HG02870 (cell line): ENCODE data around the gene GIMAP4.
"Not testable (repeated sequence)": the region's sequence is repeated elsewhere in the genome, so short reads cannot be mapped to it uniquely, and the experiment has no call there.

Experiments
- ATAC-seq: cut with Tn5 transposase; IDR thresholded peaks from one replicate; pipeline ENCODE4 v1.9.1; 2021; ENCODE audit warnings: mild to moderate bottlenecking, moderate library complexity; ENCODE audit not compliant: unreplicated experiment

GIMAP4 gene

DNA sequence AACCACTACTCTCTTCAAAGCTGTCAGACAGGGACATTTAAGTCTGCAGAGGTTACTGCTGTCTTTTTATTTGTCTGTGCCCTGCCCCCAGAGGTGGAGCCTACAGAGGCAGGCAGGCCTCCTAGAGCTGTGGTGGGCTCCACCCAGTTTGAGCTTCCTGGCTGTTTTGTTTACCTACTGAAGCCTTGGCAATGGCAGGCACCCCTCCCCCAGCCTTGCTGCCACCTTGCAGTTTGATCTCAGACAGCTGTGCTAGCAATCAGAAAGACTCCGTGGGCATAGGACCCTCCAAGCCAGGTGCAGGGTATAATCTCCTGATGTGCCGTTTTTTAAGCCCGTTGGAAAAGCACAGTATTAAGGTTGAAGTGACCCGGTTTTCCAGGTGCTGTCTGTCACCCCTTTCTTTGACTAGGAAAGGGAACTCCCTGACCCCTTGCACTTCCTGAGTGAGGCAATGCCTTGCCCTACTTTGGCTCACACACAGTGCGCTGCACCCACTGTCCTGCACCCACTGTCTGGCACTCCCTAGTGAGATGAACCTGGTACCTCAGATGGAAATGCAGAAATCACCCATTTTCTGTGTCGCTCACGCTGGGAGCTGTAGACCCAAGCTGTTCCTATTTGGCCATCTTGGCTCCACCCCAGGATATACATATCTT, 12.9 kb downstream of the GIMAP4 start:
- not testable (repeated sequence) for ATAC-seq

DNA sequence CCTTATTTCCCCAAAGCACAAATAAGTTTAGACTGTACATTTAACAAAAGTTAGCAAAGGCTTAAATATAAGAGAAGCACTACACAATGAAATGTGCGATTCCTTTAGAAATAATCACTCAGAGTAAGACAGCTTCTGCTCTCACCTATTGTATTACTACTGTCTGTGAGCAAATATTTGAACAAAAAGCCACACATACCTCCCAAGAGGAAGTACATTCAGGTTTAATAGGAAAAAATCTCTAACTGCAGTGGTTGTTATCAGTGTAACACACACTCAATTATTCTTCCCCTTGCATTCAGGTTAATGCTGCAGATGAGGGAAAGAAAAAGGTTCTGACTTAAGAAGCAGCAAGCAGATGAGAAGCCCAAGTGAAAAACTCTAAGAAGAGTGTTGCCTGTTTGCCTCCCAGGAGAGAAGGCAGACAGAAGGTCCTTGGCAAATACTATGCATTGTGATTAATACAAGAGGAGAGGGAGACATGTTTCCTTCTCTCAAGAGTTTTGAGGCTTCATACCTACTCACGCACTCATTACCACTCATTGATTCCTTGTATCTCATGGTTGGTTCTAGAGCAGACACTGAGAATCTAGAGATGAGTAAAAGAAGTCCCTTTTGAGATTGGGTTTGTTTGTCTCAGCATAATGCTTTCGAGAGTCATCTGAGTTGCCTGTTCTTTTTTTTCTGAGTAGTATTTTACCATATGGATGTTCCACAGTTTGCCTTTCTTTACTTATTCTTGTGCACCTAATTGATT, 13.6 kb downstream of the GIMAP4 start:
- ATAC-seq: no peak

DNA sequence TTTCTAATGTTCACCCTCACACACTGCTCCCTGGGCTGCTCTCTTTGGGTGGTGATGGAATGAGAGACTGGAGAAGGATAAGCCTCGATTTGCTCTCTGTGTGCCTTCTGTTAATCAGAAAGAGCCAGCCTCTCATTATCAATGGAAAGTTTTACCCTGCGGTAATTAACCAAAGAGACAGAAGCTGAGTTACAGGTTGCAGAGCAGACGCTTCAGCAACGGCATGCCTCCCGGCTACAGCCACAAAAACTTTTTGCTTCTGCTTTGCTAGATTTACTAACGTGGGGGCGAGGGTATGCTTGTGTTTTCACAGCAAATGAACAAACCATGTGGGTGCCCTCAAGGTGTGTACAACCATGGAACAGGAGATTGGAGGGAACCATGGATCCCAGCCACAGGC, 18.0 kb downstream of the GIMAP4 start:
- ATAC-seq: no peak

DNA sequence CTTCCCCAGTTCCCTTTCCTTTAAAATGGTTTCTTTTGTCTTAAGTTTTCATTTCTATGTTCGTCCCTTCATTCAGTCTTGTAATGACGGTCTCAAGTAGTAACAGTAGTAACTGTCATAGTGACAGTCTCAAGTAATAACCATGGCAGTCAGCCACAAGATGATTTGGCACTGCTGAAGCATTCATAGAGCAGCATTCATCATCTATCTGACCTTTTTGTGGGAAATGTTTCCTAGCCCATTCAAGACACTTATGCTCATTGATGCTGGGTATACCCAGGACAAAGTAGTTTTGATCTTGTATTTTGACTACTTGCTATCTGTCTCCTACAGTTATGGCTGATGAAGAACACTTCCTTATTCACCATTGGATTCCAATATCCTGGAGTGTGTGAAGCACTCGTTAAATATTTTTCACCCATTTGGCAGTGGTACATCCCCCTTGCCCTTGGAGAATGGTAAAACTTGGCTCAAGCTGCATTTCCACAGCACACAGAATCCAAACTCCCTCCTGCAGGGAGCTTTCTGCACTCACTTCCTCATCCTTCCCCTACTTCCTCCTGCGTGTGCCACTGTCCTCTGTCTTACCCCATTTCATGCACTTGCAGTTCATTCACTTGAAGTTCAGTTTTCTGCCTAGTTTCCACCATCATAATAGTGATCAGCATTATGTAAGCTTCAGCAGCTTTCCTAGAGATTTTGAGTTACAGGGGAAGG, 19.0 kb downstream of the GIMAP4 start:
- no peak for ATAC-seq

DNA sequence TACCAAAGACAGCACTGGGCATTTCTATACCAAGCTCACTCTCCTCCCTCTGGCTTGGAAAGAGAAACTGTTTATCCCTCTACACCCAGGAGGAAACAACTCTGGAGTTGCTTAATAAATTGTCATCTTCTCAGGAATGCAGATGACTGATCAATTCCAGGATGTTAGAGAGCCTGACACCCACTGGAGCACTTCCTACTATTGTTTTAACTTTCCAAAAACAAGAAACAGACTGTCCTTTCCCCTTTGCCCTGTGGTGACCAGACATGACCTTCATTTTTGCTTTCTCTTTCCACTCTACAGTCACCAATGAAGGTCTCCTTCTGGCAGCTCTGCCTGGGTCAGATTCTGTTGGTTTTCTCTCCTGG, 19.6 kb downstream of the GIMAP4 start:
- ATAC-seq: no peak

DNA sequence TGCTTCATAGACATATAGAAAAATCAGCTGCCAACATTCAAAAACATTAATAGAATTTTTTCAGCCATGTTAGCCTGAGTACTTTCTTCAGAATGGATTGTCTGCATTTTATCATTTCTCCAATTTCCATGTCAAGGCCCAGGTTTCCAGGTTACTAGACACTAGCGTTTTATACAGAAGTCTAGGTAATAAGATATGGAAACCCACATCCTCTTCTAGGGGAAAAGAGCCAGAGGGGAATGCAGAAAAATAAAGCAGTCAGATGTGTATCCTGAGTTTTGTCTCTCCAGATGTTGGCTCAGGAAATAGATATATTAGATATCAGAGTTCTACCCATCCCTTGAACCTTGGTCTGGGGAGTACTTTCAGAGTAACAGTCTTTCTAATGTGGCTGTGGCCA, 20.4 kb downstream of the GIMAP4 start:
- no peak for ATAC-seq

DNA sequence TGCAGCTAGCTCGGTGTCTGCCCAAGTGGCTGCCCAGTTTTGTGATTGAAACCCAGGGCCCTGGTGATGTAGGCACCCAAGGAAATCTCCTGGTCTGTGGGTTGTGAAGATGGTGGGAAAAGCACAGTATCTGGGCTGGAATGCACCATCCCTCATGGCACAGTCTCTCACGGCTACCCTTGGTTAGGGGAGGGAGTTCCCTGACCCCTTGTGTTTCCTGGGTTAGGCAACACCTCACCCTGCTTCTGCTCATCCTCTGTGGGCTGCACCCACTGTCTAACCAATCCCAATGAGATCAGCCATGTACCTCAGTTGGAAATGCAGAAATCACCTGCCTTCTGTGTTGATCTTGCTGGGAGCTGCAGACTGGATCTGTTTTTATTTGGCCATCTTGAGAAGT, 27.6 kb downstream of the GIMAP4 start:
- ATAC-seq: no peak

DNA sequence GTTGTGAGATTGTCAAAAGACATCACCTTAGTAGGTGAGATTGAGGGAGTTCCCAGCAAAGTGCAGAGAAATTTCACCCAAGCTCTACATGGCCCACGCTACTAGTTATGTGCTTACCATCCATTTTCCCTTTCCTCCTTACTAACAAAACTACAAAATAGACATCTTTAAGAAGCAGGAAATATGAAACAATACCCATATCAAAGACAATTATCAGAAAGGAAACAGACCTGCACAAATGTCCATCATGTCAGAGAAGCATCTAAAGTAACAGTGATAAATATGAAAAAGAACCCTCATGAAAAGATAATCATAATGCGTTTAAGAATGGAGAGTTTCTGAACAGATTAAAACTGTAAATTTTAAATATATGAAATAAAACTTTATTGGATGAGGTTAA, 28.2 kb downstream of the GIMAP4 start:
- ATAC-seq: no peak

DNA sequence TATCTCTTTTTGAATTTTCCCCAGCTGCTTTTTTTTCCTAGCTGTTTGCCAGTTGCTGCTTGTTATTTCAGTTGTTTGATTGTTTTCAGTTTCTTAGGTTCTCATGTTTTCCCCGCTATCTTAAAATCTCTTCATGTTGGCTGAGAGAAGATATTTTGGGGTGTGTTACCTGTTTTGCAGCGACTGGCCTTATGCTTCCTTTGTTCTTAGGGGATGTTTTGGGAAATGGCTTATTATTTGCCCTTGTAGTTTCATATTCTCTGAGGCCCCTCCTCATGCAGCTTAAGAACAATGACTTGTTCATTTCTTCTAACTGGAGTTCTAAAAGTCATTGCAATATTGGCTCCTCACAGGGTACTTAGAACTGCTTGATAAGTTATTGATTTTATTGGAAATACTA, 36.4 kb downstream of the GIMAP4 start:
- ATAC-seq: not testable (repeated sequence)

DNA sequence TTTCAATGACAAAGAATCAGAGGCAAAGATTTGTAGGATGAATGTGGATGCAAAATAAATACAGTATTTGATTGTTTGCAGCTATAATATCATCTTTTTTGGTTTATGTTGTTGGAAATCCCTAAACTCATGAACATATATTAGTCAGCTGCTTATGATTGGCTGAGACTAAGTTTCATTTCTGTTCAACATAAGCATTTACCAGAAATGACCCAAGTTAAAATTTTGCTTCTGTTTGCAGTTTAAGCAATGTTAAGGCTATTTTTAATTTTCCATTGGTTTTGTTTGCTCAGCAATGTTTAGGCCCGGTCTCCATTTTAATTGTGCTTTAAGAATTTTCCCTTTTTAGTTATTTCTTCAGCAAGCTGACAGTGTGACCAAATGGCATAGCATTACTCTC, 43.0 kb downstream of the GIMAP4 start:
- ATAC-seq: no peak

DNA sequence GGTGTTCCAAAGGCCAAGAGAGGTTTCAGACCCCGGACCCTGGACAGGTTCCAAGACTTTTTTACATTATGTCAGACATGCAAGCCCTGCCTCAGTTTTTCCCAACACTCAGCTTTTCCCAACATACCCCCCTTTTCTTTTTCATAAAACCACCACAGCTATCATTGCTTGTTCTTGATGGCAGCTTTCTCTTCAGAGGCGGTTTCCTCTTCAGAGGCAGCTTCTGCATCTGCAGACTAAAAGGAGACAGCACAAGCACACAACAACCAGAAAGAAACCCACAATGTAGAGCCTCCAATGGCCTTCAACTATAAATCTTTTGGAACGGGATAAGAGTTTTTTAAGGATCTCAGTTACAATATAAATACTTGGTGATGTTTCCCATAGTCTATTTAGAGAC, 45.7 kb downstream of the GIMAP4 start:
- no peak for ATAC-seq

DNA sequence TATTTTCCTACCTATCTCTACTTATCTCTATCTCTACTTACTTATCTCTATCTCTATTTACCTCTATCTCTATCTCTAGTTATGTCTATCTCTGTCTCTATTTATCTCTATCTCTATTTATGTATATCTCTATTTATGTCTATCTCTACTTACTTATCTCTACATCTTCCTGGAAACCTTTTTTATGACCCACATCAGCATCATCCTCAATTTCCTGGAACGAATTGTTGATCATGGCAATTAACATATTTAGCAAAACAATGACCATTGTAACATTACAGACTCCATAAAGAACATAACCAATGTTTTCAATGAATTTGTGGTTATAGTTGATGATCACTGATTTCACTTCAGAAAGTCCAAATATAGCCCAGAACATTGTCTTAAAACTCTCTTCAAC, 46.7 kb downstream of the GIMAP4 start:
- no peak for ATAC-seq

DNA sequence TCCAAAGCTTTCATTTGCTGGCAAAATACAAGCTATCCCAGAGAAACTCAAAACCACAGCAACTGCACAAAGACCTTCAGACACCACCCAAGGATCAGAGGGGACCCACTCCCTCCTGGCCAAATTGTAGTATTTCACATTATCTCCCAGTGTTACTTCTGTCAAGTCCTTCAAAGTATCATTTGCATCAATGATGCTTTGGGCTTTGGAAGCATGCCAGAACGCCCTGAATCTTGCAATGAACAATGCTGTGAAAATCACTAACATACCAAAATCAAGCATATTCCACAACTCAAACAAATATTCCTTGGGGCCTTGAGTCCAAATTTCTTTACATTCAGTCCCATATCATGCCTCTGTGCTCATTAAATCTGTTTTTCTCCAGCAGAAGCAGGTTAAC, 47.2 kb downstream of the GIMAP4 start:
- not testable (repeated sequence) for ATAC-seq

DNA sequence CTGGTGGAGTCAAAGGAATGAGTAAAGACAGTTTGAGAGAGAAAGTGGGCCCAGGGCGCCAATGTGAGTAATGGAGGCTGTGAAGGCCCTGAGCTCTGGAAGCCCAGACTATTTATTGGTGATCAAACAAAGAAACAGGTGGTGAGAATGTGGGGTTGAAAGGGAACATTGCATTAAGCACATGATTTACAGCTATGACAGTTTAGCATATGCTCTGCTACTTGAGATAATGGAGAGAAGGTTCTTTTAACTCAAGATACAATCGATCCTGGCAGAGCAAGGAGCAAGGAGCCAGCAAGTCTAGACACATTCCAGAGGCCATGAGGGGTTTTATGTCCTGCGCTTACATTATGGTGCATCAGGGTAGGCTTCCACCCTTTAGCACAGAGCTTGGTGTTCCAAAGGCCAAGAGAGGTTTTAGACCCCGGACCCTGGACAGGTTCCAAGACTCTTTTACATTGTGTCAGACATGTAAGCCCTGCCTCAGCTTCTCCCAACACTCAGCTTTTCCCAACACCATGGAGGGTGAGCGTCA, 48.1 kb downstream of the GIMAP4 start:
- not testable (repeated sequence) for ATAC-seq

DNA sequence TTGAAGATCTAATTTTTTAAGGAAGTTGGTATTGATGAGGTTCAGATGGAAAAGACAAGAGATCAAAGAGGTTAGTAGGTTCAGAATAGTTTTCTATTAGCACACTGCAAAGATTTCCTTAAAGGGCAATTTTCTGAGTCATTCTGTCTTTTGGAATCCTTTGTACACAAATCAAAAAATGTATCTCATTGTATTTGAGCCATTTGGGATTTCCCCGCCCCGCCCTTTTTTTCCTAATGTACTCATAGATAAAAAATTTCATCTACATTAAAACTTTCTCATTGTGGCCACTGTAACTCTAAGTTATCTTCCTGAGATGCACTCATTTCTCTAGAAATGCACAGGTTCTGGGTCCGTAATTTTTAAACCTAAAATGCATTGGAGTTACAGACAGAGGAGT, 52.9 kb downstream of the GIMAP4 start:
- ATAC-seq: no peak

DNA sequence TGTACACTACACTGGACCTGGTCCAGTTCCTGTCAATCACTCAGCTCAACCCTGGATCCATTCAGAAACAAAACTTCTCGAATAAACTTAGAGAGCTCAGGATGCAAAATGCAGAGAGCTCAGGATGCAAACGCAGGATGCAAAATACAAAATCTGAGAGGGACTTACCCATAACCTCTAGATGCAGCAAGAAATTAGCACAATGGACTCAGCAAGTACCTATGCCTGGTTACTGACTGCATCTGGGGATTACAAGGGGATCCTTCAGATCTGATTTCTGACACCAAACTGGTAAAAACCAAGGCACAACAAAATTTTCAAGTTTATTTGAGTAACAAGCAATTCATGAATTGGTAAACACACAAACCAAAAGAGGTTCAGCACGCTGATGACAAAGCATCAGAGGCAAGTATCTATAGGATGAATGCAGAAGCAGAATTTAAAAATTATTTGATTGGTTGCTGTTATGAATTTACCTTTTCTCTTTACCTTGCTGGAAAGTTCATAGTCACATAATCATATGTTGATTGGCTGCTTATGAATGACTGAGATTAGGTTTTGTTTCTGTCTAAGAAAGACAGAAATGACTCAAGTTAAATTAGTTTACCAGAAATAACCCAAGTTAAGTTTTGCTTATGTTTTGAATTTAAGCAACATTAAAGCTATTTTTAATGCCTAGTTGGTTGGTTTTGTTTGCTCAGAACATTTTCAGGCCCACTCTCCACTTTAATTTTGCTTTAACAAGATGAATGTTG, 53.6 kb downstream of the GIMAP4 start:
- ATAC-seq: peak; percentile 70

DNA sequence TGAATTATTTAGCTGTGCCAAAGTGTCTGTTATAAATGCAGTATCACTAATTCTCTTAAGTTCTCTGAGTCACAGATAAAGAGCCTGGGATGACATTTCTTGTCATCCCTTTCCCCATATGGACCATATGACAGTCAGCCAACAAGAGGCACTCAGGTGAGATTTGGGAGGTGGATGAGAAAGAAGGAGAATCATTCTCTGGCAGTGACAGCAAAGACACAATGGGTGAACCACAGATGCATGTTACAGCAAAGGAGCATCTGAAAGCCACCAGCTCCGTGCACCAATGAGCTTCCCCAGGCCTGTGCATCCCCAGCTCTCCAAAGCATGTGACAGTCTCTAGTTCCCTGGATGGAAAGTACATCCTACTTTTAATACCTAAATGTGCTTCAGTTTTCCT, 54.2 kb downstream of the GIMAP4 start:
- ATAC-seq: no peak
